GM19468 (cell line): ENCODE data around the gene TBC1D22A.
"Not testable (repeated sequence)": the region's sequence is repeated elsewhere in the genome, so short reads cannot be mapped to it uniquely, and the experiment has no call there.

Source experiments
- ATAC-seq: cut with Tn5 transposase; IDR thresholded peaks from one replicate; pipeline ENCODE4 v1.9.1; 2021; ENCODE audit warnings: mild to moderate bottlenecking, moderate library complexity, moderate number of reproducible peaks; ENCODE audit not compliant: unreplicated experiment; ENCODE audit errors: extremely low read depth

Gene TBC1D22A

GRCh38 chr22:47046411-47047065, 284.1 kb downstream of the TBC1D22A start:
- no peak for ATAC-seq

GRCh38 chr22:47047321-47048122, 285.1 kb downstream of the TBC1D22A start:
- ATAC-seq = no peak

GRCh38 chr22:47048123-47049077, 285.9 kb downstream of the TBC1D22A start:
- no peak for ATAC-seq

GRCh38 chr22:47049078-47049624, 286.7 kb downstream of the TBC1D22A start:
- ATAC-seq = no peak

- ATAC-seq = not testable (repeated sequence)
Measured at GRCh38 chr22:47049736-47050400, 287.4 kb downstream of the TBC1D22A start.

GRCh38 chr22:47050401-47051051, 288.1 kb downstream of the TBC1D22A start:
- ATAC-seq = no peak

- no peak for ATAC-seq
Measured at GRCh38 chr22:47051441-47052071, 289.1 kb downstream of the TBC1D22A start.

GRCh38 chr22:47052236-47053012, 290.0 kb downstream of the TBC1D22A start:
- ATAC-seq = no peak

- ATAC-seq = no peak
Measured at GRCh38 chr22:47053013-47053725, 290.7 kb downstream of the TBC1D22A start.

GRCh38 chr22:47053726-47054141, 291.3 kb downstream of the TBC1D22A start:
- ATAC-seq = no peak

GRCh38 chr22:47054231-47055072, 292.0 kb downstream of the TBC1D22A start:
- no peak for ATAC-seq

- ATAC-seq = no peak
Measured at GRCh38 chr22:47055073-47055355, 292.6 kb downstream of the TBC1D22A start.

GRCh38 chr22:47055461-47055860, 293.0 kb downstream of the TBC1D22A start:
- ATAC-seq = no peak

GRCh38 chr22:47055921-47056320, 293.5 kb downstream of the TBC1D22A start:
- no peak for ATAC-seq

GRCh38 chr22:47056361-47056760, 293.9 kb downstream of the TBC1D22A start:
- ATAC-seq = no peak

GRCh38 chr22:47056776-47057470, 294.5 kb downstream of the TBC1D22A start:
- ATAC-seq = no peak
